HG02938 (cell line): ENCODE measurements around the gene PHAF1.

Source experiments
- ATAC-seq: cut with Tn5 transposase; IDR thresholded peaks from one replicate; pipeline ENCODE4 v1.9.1; 2021; ENCODE audit warnings: mild to moderate bottlenecking, moderate library complexity; ENCODE audit not compliant: unreplicated experiment

The PHAF1 gene

GRCh38 chr16:67162506-67163163, 52.9 kb downstream of the PHAF1 start:
- ATAC-seq, result no peak

GRCh38 chr16:67163164-67163998, 53.6 kb downstream of the PHAF1 start:
- no peak for ATAC-seq

- ATAC-seq, result no peak
Observed at GRCh38 chr16:67163999-67164558, 54.3 kb downstream of the PHAF1 start.

GRCh38 chr16:67164599-67165061, 54.9 kb downstream of the PHAF1 start, which contains the start of gene HSF4:
HSF4 (plus strand) TSS chr16:67164745; CDS start chr16:67164812, 67 bp downstream.
- no peak for ATAC-seq

- no peak for ATAC-seq
Observed at GRCh38 chr16:67165121-67166078, 55.7 kb downstream of the PHAF1 start.

- no peak for ATAC-seq
Observed at GRCh38 chr16:67166110-67166547, 56.4 kb downstream of the PHAF1 start.

- no peak for ATAC-seq
Observed at GRCh38 chr16:67166598-67167168, 56.9 kb downstream of the PHAF1 start.

GRCh38 chr16:67167588-67167987, 57.8 kb downstream of the PHAF1 start:
- no peak for ATAC-seq

GRCh38 chr16:67169011-67169451, 59.3 kb downstream of the PHAF1 start:
- ATAC-seq, result no peak

GRCh38 chr16:67169642-67170167, 60.0 kb downstream of the PHAF1 start:
- no peak for ATAC-seq

GRCh38 chr16:67170168-67170948, 60.6 kb downstream of the PHAF1 start, which contains the start of gene NOL3:
NOL3 (plus strand) TSS chr16:67170538.
- no peak for ATAC-seq

- no peak for ATAC-seq
Observed at GRCh38 chr16:67170949-67171649, 61.4 kb downstream of the PHAF1 start.

GRCh38 chr16:67173323-67173722, 63.6 kb downstream of the PHAF1 start:
- no peak for ATAC-seq

- no peak for ATAC-seq
Observed at GRCh38 chr16:67173808-67174705, 64.3 kb downstream of the PHAF1 start.

GRCh38 chr16:67174706-67175231, 65.0 kb downstream of the PHAF1 start:
- no peak for ATAC-seq

GRCh38 chr16:67176662-67177061, 66.9 kb downstream of the PHAF1 start:
- ATAC-seq, result no peak
